OCI-LY7 (cell line): ENCODE measurements around the gene SEC14L5.

Experiments used
- CTCF ChIP-seq: fragments of 200-600 bp; sonication (generic); conservative IDR thresholded peaks from 2 replicates; pipeline ENCODE4 v1.5.1; 2014; ENCODE audit warnings: mild to moderate bottlenecking, antibody characterized with exemption, low read length, moderate library complexity, mixed read lengths
- EZH2phosphoT487 ChIP-seq: fragments of 200-600 bp; sonication (generic); IDR thresholded peaks from 2 replicates; pipeline ENCODE4 v1.6.1; 2018; ENCODE audit warnings: low read depth, borderline replicate concordance, mild to moderate bottlenecking, mixed run types, antibody characterized with exemption, low read length, moderate library complexity, mixed read lengths

- TF ChIP-seq CTCF (no peak), EZH2phosphoT487 (no peak)
Measured at GRCh38 chr16:5001571-5001970, 43.4 kb downstream of the SEC14L5 start.
